Parathyroid adenoma (tissue), 2 donors: ENCODE data around the gene KNCN.

Experiments used
- H2AFZ ChIP-seq: fragments of 300-600 bp; sonication (generic); one replicate; pipeline ENCODE4 v1.7.0; 2017; ENCODE audit warnings: antibody characterized with exemption, mild to moderate bottlenecking
- H3K27ac ChIP-seq: fragments of 300-600 bp; sonication (generic); one replicate; pipeline ENCODE4 v1.7.0; 2017
- H3K27me3 ChIP-seq: fragments of 300-600 bp; sonication (generic); one replicate; pipeline ENCODE4 v1.7.0; 2017; ENCODE audit warnings: low read length; ENCODE audit not compliant: control insufficient read depth, insufficient read depth
- H3K36me3 ChIP-seq: fragments of 300-600 bp; sonication (generic); one replicate; pipeline ENCODE4 v1.7.0; 2017; ENCODE audit warnings: low read length; ENCODE audit not compliant: control insufficient read depth, insufficient read depth
- H3K4me1 ChIP-seq: fragments of 300-600 bp; sonication (generic); one replicate; pipeline ENCODE4 v1.7.0; 2017; ENCODE audit warnings: control low read depth
- H3K4me2 ChIP-seq: fragments of 300-600 bp; sonication (generic); one replicate; pipeline ENCODE4 v1.7.0; 2017; ENCODE audit warnings: low read length
- H3K4me3 ChIP-seq: fragments of 300-600 bp; sonication (generic); one replicate; pipeline ENCODE4 v1.7.0; 2017; ENCODE audit warnings: low read depth, low read length
- H3K79me2 ChIP-seq: fragments of 300-600 bp; sonication (generic); one replicate; pipeline ENCODE4 v1.7.0; 2017; ENCODE audit warnings: control low read depth
- H3K9ac ChIP-seq: fragments of 300-600 bp; sonication (generic); one replicate; pipeline ENCODE4 v1.7.0; 2017; ENCODE audit warnings: mild to moderate bottlenecking
- H3K9me3 ChIP-seq: fragments of 300-600 bp; sonication (generic); one replicate; pipeline ENCODE4 v1.7.0; 2017; ENCODE audit warnings: low read length; ENCODE audit not compliant: control insufficient read depth
- CTCF ChIP-seq: fragments of 300-600 bp; sonication (generic); IDR thresholded peaks from one replicate; pipeline ENCODE4 v1.7.0; 2017; ENCODE audit warnings: antibody characterized with exemption, mild to moderate bottlenecking
- donor health status: primary hyperparathyroidism.

Gene KNCN

GRCh38 chr1:46551597-46552095 lies at the start of gene KNCN:
KNCN (minus strand) TSS chr1:46551647; CDS start chr1:46551215, 432 bp downstream.
- Histone ChIP-seq H2AFZ (no peak within 1 kb of the TSS), H3K36me3 (no peaks in the 10 kb centered on the region), H3K79me2 (no peaks in the 10 kb centered on the region), H3K9ac (no peak within 1 kb of the TSS), H3K9me3 (no peaks in the 10 kb centered on the region), H3K4me1 (no peaks in the 10 kb centered on the region), H3K4me2 (no peak within 1 kb of the TSS), H3K27ac (no peak within 1 kb of the TSS), H3K27me3 (no peaks in the 10 kb centered on the region), H3K4me3 (no peak within 1 kb of the TSS)
- no peak for TF ChIP-seq CTCF

- H2AFZ ChIP-seq: no peak overlapping the region
- H3K27me3 ChIP-seq: no peaks in the 10 kb centered on the region
- no peak overlapping the region for H3K4me3 ChIP-seq
- H3K4me1 ChIP-seq: peaks cover 6% of the 10 kb centered on the region
- no peak for TF ChIP-seq CTCF
- H3K4me2 ChIP-seq: no peak overlapping the region
- H3K36me3 ChIP-seq: no peaks in the 10 kb centered on the region
- no peak overlapping the region for H3K27ac ChIP-seq
- no peak overlapping the region for H3K9ac ChIP-seq
- H3K9me3 ChIP-seq: no peaks in the 10 kb centered on the region
- no peaks in the 10 kb centered on the region for H3K79me2 ChIP-seq
Observed at GRCh38 chr1:46599059-46599970, 47.9 kb upstream of the KNCN start.

GRCh38 chr1:46596846-46597245 lies 45.4 kb upstream of the KNCN start:
- Histone ChIP-seq H3K4me2 (no peak overlapping the region), H3K9me3 (no peaks in the 10 kb centered on the region), H3K4me1 (no peaks in the 10 kb centered on the region), H2AFZ (no peak overlapping the region), H3K27me3 (no peaks in the 10 kb centered on the region), H3K27ac (no peak overlapping the region), H3K9ac (no peak overlapping the region), H3K36me3 (no peaks in the 10 kb centered on the region), H3K4me3 (no peak overlapping the region), H3K79me2 (no peaks in the 10 kb centered on the region)
- no peak for TF ChIP-seq CTCF

- no peak for TF ChIP-seq CTCF
- Histone ChIP-seq H3K27ac (no peak overlapping the region), H3K4me1 (no peaks in the 10 kb centered on the region)
Observed at GRCh38 chr1:46596036-46596435, 44.6 kb upstream of the KNCN start.

More at GRCh38 chr1:46596036-46596435, 44.6 kb upstream of the KNCN start:
- Histone ChIP-seq H3K27me3 (no peaks in the 10 kb centered on the region), H3K9me3 (no peaks in the 10 kb centered on the region), H3K9ac (no peak overlapping the region), H2AFZ (no peak overlapping the region), H3K36me3 (no peaks in the 10 kb centered on the region), H3K79me2 (no peaks in the 10 kb centered on the region), H3K4me2 (no peak overlapping the region), H3K4me3 (no peak overlapping the region)
